Measurements from ENCODE around the gene LILRA1. TPM values are rescaled to one million over a fixed set of nuclear protein-coding genes. Genes with fewer than 3 reads are reported as not detected.

The LILRA1 gene
- total and polyA plus RNA-seq, 4 donors = 1.2 to 21.3 (median 5.2) TPM

- no peak overlapping the region for H3K27ac ChIP-seq (ENCODE audit: low read depth in 1 of 2, low read length in 1 of 2)
- ATAC-seq (ENCODE audit: insufficient read depth, low FRiP score) = no peak
- DNase-seq = no peak
- H3K4me3 ChIP-seq = no peak overlapping the region
- TF ChIP-seq CTCF (IDR thresholded peaks at IDR 0.05; ENCODE audit: control extremely low read depth, extremely low read depth) = no peak
- H3K4me1 ChIP-seq (ENCODE audit: control insufficient read depth in 5 of 5, insufficient read depth in 5 of 5, low read length in 5 of 5) = no peaks in the 10 kb centered on the region
- WGBS, 2 donors = 75 to 78% methylated on average over 5 of the region's 5 CpGs
- no peaks in the 10 kb centered on the region for H3K27me3 ChIP-seq (ENCODE audit: control insufficient read depth in 3 of 3, insufficient read depth in 3 of 3, low read length in 2 of 3)
- no peak overlapping the region for H3K9ac ChIP-seq (ENCODE audit: insufficient read depth in 1 of 2, low read length in 2 of 2)
- no peaks in the 10 kb centered on the region for H3K36me3 ChIP-seq (ENCODE audit: control insufficient read depth in 4 of 4, insufficient read depth in 4 of 4, low read length in 4 of 4)
- H3K9me3 ChIP-seq (ENCODE audit: control insufficient read depth in 4 of 4, insufficient read depth in 3 of 4, low read length in 3 of 4) = peaks cover 0 to 9% (median 3%) of the 10 kb centered on the region in 4 donors
Observed at GRCh38 chr19:54607785-54608150, 14.3 kb downstream of the LILRA1 start.

- Histone ChIP-seq H3K9me3 (ENCODE audit: control insufficient read depth in 4 of 4, insufficient read depth in 3 of 4, low read length in 3 of 4) (peaks cover 0 to 10% (median 3%) of the 10 kb centered on the region in 4 donors), H3K4me1 (ENCODE audit: control insufficient read depth in 5 of 5, insufficient read depth in 5 of 5, low read length in 5 of 5) (no peaks in the 10 kb centered on the region), H3K27me3 (ENCODE audit: control insufficient read depth in 3 of 3, insufficient read depth in 3 of 3, low read length in 2 of 3) (no peaks in the 10 kb centered on the region), H3K9ac (ENCODE audit: insufficient read depth in 1 of 2, low read length in 2 of 2) (no peak overlapping the region), H3K4me3 (no peak overlapping the region), H3K36me3 (ENCODE audit: control insufficient read depth in 4 of 4, insufficient read depth in 4 of 4, low read length in 4 of 4) (no peaks in the 10 kb centered on the region), H3K27ac (ENCODE audit: low read depth in 1 of 2, low read length in 1 of 2) (no peak overlapping the region)
- no peak for DNase-seq
- no peak for ATAC-seq (ENCODE audit: insufficient read depth, low FRiP score)
- TF ChIP-seq CTCF (IDR thresholded peaks at IDR 0.05; ENCODE audit: control extremely low read depth, extremely low read depth) = no peak
- WGBS, 2 donors = 84 to 90% methylated on average over 7 of the region's 7 CpGs
Observed at GRCh38 chr19:54608205-54608604, 14.8 kb downstream of the LILRA1 start.

GRCh38 chr19:54608792-54609191, 15.4 kb downstream of the LILRA1 start:
- no peak for TF ChIP-seq CTCF (IDR thresholded peaks at IDR 0.05; ENCODE audit: control extremely low read depth, extremely low read depth)
- ATAC-seq (ENCODE audit: insufficient read depth, low FRiP score) (no peak), DNase-seq (no peak)
- H3K9me3 ChIP-seq (ENCODE audit: control insufficient read depth in 4 of 4, insufficient read depth in 3 of 4, low read length in 3 of 4) = peaks cover 0 to 10% (median 3%) of the 10 kb centered on the region in 4 donors
- H3K4me3 ChIP-seq = no peak overlapping the region
- H3K36me3 ChIP-seq (ENCODE audit: control insufficient read depth in 4 of 4, insufficient read depth in 4 of 4, low read length in 4 of 4) = no peaks in the 10 kb centered on the region
- 77 to 79% methylated on average over 15 of the region's 15 CpGs for WGBS, 2 donors
- H3K27me3 ChIP-seq (ENCODE audit: control insufficient read depth in 3 of 3, insufficient read depth in 3 of 3, low read length in 2 of 3) = no peaks in the 10 kb centered on the region
- H3K27ac ChIP-seq (ENCODE audit: low read depth in 1 of 2, low read length in 1 of 2) = no peak overlapping the region
- H3K4me1 ChIP-seq (ENCODE audit: control insufficient read depth in 5 of 5, insufficient read depth in 5 of 5, low read length in 5 of 5) = no peaks in the 10 kb centered on the region
- no peak overlapping the region for H3K9ac ChIP-seq (ENCODE audit: insufficient read depth in 1 of 2, low read length in 2 of 2)

DNA sequence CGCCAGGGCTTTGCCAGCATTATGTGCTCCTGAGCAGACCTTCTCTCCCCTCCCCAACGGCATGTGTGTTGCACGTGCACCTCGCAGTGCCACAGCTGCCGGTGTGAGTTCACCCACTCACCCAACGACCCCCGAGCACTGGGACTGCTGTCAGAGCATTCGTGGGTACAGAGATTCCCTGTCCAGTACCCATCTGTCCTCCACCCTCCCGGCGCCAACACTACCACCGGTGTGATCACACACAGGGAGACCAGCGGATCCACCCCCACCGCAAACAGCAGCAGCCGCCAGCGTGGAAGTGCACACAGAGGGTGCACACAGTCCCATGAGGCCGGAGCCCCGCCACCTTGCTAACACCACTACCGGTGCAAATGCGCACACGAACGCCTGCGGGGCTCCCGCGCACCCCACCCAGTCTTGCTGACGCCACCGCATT, 15.9 kb downstream of the LILRA1 start:
- H3K9ac ChIP-seq (ENCODE audit: insufficient read depth in 1 of 2, low read length in 2 of 2) = no peak overlapping the region
- H3K27ac ChIP-seq (ENCODE audit: low read depth in 1 of 2, low read length in 1 of 2) = no peak overlapping the region
- TF ChIP-seq CTCF (IDR thresholded peaks at IDR 0.05; ENCODE audit: control extremely low read depth, extremely low read depth) = no peak
- no peak for ATAC-seq (ENCODE audit: insufficient read depth, low FRiP score)
- H3K4me3 ChIP-seq = no peak overlapping the region
- no peaks in the 10 kb centered on the region for H3K4me1 ChIP-seq (ENCODE audit: control insufficient read depth in 5 of 5, insufficient read depth in 5 of 5, low read length in 5 of 5)
- no peaks in the 10 kb centered on the region for H3K27me3 ChIP-seq (ENCODE audit: control insufficient read depth in 3 of 3, insufficient read depth in 3 of 3, low read length in 2 of 3)
- peaks cover 0 to 10% (median 4%) of the 10 kb centered on the region in 4 donors for H3K9me3 ChIP-seq (ENCODE audit: control insufficient read depth in 4 of 4, insufficient read depth in 3 of 4, low read length in 3 of 4)
- 89 to 90% methylated on average over 26 of the region's 26 CpGs for WGBS, 2 donors
- H3K36me3 ChIP-seq (ENCODE audit: control insufficient read depth in 4 of 4, insufficient read depth in 4 of 4, low read length in 4 of 4) = no peaks in the 10 kb centered on the region
- no peak for DNase-seq
